ENCODE data around the gene TSPAN15.

GRCh38 chr10:69512901-69513300 lies 61.6 kb downstream of the TSPAN15 start:
- TF ChIP-seq EZH2 (IDR thresholded peaks at IDR 0.05; ENCODE audit: low read length), result no peak
- TF ChIP-seq, protein P1, sequence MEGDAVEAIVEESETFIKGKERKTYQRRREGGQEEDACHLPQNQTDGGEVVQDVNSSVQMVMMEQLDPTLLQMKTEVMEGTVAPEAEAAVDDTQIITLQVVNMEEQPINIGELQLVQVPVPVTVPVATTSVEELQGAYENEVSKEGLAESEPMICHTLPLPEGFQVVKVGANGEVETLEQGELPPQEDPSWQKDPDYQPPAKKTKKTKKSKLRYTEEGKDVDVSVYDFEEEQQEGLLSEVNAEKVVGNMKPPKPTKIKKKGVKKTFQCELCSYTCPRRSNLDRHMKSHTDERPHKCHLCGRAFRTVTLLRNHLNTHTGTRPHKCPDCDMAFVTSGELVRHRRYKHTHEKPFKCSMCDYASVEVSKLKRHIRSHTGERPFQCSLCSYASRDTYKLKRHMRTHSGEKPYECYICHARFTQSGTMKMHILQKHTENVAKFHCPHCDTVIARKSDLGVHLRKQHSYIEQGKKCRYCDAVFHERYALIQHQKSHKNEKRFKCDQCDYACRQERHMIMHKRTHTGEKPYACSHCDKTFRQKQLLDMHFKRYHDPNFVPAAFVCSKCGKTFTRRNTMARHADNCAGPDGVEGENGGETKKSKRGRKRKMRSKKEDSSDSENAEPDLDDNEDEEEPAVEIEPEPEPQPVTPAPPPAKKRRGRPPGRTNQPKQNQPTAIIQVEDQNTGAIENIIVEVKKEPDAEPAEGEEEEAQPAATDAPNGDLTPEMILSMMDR (optimal IDR thresholded peaks at IDR 0.05 in 1 of 3, IDR thresholded peaks at IDR 0.05 in 1 of 3, conservative IDR thresholded peaks at IDR 0.05 in 1 of 3; ENCODE audit: extremely low read depth in 1 of 3, insufficient read depth in 2 of 3, low read length in 3 of 3), result no peak
